SW480 (cell line): Measurements from ENCODE around the gene GRID2.
A peak's percentile ranks its signal among the peaks of the same experiment; 100 is the strongest.

Source experiments
- DNase-seq: peaks from one replicate; pipeline ENCODE4 v3.0.0-alpha.2; 2016; ENCODE audit warnings: low spot score

Gene GRID2

DNA sequence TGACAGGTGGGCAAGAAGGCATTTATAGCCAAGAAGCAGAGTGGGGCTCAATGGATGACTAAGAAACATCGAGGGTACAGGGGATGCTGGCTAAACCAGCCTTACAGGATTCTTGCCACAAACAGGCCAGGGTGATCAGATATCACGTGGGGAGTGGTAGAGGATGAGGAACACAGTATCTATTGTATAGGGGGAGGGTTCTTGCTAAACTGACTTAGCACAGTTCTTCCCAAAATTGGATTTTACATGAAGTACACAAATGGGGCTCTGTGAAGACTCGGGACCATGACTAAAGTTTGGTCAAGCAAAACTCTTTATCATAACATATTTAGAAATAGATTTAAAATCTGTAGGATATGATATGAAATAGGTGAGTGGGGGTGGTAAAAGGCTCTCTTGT is 1380.8 kb downstream of the GRID2 start:
- DNase-seq, result no peak

DNA sequence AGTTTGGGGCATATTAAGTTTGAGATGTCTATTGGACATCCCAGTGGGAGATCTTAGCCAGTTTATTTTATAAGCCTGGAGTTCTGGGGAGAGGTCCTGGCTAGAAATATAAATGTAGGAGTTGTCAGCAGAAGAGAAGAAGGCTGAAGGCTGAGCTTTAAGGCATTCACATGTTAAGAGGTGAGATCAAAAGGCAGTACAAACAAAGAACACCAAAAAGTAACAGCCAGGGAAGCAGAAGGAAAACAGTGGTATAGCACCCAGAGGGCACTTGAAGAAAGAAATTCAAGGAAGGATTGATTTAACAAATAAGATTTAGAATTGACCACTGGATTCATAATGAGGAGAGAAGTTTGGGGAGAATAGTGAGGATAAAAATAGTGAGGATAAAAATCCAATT is 1383.5 kb downstream of the GRID2 start:
- no peak for DNase-seq

DNA sequence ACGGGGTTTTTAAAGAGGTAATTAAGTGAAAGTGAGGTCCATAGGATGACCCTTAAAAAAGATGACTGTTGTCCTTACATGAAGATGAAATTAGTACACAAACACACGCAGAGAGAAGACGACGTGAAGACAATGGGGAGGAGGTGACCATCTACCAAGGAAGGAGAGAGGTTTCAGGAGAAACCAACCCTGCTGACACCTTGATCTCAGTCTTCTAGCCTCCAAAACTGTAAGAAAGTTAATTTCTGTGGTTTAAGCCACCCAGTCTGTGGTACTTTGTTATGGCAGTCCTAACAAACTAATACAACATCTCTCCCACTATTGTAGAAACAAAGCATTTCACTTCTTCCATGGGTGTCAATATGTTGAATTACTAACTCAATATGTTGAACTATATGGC is 1385.2 kb downstream of the GRID2 start:
- no peak for DNase-seq

DNA sequence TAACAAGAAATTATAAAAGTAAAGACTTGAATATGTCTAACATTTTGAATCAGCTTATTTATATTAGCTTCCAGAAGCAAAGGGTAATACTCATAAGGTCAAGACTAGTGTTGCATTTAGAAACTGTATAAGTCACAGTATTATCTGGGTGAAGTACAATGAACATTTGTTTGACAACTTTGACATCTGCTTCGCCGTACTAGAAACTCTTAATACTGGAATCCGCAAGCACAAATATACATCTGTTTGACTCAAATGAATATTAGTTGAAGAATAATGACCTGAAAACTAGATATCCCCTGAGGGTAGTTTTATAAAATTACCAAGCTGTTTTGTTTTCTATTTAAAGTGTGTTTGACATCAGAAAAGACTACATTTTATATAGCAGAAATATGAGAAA is 1389.4 kb downstream of the GRID2 start:
- DNase-seq, result no peak

DNA sequence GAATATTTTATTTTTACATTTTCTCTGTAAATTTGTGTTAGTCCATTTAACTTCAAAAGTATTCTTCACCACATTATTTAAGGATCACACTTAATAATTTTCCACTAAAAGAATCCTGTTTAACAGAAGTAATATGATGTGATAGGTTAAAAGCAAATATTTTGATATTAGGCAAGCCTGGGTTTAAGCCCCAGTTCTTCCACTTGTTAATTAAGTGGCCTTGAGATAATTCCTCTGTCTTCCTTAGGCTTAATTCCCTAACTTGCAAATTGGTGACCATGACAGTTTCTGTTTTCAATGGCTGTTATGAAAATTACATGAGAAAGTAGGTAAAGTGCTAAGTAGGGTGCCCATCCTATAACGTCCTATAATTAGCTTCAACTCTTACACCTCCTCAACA is 1394.9 kb downstream of the GRID2 start:
- DNase-seq, result no peak

DNA sequence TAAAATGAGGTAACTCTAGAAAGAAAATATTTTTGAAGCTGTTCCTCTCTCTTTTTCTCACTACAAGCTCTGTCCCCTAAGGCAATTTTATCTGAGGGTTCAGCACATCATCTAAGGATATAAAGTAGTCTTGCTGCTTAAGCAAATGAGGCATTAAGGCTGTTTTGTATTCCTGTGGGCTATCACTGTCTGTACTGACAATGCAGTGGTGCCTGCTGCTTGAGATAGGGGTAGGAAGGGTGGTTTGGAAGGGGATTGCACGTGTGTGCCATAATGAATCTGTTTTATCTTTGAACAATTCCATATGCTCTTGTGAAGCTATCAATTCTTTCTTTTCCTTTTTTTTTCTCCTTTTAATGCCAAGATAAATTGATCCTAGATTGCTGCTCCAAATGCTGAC is 1396.8 kb downstream of the GRID2 start:
- DNase-seq, result no peak

DNA sequence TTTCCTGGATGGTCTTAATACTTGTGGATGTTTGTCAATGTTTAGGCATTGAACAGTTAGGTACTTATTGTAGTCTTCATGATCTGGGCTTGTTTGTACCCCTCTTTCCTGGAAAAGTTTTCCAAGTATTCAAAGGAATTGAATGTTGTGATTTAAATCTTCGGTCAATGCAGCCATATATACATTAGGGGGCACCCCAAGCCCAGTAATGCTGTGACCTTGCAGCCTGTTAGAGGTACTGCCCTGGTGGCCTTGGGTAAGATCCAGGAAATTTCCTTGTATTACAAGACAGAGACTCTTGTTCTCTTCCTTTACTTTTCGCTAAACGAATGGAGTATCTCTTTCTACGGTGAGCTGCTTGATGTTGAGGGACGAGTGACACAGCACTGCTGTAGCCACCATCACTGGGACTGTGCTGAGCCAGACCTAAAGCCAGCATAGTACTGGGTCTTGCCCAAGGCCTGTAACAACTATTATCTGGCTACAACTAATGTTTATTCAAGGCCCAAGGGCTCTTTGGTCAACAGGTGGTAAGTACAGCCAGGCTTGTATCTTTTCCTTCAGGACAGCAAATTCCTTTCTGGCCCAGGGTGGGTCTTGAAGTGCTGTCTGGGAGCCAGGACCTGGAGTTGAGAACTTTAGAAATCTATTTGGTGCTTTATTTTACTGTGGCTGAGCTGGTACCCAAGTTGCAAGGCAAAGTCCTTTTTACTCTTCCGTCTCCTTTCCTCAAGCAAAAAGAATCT is 1406.5 kb downstream of the GRID2 start:
- no peak for DNase-seq

DNA sequence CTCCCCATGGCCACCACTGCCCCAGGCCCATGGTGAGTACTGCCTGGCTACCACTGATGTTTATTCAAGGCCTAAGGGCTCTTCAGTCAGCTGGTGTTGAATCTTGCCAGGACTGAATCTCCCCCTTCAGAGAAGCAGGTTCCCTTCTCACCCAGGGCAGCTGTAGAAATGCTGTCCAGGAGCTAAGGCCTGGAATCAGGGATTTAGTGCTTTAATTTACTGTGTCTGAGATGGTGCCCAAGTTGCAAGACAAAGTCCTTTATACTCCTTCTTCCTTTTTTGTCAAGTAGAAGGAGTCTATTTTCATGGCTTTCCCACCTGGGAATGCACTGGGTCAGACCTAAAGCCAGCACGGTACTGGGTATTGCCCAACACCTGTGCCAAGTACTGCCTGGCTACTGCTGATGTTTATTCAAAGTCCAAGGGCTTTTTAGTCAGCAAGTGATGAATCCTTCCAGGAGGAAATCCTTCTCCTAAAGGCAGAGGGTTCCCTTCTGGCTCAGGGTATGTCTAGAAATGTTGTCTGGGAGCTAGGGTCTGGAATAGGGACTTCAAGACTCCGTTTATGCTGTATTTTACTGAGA is 1407.2 kb downstream of the GRID2 start:
- DNase-seq, result no peak

DNA sequence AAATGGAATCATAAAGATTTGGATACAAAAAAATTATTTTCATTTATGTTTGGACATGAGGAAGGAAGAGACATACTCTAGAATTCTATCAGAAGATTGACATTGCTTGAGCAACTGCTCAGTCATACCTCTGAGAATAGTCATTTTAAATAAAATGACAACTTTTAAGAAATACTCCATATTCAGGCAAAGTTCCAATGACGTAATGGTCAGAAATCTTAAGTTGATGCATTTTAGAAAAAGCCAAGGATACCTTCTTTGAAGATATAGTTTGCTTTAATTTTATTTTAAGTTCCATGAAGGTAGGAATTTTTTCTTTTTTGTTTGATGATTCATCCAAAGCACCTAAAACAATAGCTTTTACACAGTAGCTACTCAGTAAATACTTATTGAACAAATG is 1414.5 kb downstream of the GRID2 start:
- no peak for DNase-seq

DNA sequence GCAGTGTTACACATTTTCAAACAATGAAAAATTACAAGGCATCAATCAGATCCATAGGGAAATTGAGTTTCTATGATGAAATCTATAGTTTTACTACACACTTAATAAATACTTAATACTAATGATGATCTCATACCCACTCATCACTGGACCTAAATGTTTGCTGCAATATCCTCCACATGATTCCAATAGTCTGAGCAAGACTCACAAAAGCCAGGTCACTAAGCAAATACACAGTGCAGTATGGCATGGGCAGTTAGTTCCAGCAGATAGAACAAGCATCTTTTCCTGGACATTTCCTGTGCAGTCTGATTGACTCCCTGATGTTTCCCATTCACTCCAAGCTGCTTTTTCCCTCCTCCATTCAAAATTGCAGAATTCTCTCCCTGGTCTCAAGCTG is 1415.8 kb downstream of the GRID2 start:
- no peak for DNase-seq

DNA sequence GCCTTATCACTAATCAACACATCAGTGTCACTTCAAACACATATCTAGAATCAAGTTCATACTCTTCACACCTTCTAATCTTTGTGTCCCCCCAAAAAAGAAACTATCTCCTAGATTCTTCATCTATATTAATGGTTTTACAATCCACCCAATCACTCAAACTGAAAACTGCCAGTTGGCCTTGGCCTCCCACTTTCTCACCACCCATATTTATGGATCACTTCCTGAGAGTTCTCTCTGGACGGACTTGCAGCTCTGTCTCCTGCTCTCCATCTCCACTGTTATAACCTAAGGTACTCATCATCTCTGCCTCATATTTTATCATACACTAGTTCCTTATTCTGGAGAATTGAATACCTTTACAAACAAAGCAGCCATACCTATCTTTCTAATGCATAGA is 1418.7 kb downstream of the GRID2 start:
- no peak for DNase-seq

DNA sequence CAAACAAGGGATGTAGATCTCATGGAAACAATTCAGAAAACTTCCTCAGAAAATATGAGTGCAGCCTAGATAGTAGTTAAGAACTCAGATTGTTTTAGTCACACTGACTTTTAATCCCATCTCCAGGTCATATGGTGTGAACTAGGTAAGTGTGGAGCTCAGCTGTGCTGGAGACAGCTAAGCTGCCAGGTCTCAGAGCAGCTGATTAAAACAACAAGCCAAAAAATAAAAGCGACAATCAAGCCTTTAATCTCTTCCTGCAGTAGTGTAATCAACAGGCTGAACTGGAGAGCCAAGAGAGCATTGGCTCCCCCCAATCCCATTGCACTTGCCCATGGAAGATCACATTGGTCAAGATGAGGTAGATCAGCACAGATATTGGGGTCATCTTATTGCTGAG is 1426.5 kb downstream of the GRID2 start:
- DNase-seq, result no peak

DNA sequence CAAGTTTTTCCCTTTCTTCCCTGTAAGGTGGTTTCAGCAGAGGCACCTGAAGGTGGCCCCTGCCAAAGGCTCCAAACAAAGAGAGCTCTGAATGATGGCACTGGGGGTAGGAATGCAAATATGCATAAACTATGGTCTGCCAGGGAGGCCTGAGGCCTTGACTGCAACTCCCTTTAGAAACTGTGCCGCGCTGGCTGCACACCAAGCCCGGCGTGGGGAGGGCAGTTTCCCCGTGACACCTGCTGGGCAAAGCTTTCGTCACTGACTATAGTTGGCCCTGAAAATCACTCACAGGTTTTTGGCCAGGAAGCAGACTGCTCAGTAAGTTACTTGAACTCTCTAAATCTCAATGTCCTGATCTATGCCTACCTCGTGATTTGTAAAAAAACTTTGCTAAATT is 1427.0 kb downstream of the GRID2 start:
- no peak for DNase-seq

DNA sequence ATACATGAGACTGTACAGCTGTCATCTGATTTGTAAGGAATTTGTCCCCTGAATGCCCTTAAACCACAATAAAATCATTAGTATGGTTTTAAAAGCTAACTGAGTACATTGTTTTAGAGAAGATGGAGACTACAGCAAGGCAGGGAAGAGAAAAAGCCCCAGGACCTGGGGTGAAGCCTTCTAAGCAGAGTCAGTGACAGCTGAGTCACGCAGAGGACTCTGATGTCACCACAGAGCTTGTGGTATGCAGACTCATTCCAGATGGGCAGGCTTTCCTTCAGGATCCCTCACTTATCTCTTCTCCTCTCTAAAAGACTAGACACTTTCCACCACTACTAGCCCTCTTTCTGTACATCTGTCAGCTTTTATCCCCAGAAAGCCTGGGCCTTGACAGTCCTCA is 1427.7 kb downstream of the GRID2 start:
- peak; percentile 1 for DNase-seq

DNA sequence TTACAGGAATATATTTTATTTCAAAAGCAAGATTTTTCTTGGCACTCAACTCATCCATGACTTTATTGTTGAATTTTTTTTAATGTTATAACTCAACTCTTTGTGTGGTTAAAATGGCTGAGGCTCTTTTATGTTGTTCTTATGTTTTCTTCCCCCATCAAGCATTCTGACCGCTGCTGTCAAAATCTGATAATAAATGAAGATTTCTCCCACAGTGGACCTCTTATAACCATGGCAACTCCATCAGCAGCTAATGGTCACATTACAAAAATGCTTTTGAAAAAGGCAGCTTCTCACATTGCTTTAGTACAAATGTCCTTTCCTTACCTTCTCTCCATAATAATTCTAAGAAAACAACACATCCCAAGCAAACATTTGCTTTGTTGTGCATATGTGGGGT is 1428.7 kb downstream of the GRID2 start:
- DNase-seq, result no peak

DNA sequence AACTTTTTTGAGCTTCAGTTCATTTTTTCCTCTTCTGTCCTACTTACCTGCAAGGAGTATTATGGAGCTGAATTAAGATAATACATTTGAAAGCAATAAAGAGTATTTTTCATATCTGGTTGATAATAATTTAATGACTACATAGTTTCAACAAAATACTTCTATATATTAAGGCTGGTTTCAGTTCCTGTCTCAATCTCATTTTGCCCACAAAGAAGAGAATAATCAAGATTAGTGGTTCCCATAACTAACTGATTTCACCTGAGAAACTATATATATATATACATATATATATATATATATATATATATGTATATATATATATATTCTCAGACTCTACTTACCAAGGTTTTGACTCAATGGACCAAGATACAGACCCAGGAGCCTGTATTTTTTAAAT is 1437.1 kb downstream of the GRID2 start:
- no peak for DNase-seq

DNA sequence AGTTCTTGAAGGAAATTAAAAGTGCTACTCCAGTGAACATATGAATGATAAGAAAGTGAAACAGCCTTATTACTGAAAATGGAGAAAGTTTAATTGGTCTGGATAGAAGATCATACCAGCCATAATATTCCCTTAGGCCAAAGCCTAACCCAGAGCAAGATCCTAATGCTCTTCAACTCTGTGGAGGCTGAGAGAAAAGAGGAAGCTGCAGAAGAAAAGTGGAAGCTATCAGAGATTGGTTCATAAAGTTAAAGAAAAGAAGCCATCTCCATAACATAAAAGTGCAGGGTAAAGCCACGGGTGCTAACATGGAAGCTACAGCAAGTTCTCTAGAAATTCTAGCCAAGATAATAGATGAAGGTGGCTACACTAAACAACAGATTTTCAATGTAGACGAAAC is 1439.3 kb downstream of the GRID2 start:
- DNase-seq, result no peak

DNA sequence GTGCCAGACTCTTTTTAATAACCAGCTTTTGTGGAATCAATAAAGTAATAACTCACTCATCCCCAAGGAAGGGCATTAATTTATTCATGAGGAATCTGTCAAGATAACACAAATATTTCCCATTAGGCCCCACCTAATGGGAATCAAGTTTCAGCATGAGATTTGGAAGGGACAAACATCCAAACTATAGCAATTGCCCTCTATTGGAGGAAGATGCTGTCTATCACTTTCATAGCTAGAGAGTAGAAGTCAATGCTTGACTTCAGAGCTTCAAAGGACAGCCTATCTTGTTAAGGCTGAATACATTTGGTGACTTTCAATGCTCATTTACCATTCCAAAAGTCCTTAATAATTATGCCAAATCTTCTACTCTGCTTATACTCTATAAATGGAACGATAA is 1439.9 kb downstream of the GRID2 start:
- no peak for DNase-seq

DNA sequence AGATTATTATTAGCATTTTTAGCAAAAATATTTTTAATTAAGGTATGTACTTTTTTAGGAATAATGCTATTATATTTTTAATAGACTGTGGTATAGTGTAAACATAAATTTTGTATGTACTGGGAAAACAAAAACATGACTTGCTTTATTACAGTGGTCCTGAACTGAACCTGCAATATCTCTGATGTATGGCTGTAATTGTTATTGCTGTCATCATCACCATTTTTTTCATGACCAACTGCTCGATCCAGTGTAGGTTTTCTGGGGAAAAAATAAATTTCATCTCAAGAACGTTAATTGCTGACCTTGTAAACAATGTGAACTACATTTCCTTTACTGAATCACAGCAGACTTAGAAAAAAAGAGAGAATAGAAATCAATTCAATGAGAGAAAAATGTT is 1441.2 kb downstream of the GRID2 start:
- DNase-seq, result no peak

DNA sequence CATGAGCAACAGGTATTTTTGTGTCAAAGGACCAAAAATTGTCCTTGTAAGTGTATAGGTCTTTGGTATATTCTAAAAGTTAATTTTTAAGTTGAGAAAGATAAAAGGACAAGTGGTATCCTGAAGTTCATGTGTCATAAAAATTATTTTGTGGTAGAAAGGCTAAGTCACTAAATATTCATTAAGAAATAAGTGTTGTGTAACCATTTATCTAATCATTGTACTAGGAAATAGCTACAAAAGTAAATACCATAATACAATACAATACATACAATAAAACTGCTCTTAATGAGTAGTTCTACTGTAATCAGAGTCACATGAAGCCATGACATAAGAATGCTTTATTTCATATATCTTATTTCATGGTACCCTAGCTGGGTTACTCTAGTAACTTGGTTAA is 1442.3 kb downstream of the GRID2 start:
- no peak for DNase-seq

DNA sequence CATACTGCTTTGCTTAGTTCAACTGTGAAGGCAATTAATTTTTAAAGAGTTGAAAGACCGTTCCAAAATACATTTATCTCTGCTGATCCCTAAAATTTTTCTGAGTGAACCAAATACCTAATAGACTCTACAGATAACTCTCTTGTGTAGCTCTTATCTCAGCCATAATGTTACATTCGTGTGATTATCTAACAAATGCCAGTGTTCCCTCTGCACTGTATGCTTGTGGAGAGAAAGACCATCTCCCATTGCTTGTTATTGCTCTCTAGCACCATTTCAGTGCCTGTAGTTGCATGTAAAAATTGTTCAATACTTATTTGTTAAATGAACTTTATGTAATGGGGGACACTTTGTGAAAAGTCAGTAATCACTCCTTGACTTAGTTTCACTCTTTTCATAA is 1443.5 kb downstream of the GRID2 start:
- DNase-seq, result no peak

DNA sequence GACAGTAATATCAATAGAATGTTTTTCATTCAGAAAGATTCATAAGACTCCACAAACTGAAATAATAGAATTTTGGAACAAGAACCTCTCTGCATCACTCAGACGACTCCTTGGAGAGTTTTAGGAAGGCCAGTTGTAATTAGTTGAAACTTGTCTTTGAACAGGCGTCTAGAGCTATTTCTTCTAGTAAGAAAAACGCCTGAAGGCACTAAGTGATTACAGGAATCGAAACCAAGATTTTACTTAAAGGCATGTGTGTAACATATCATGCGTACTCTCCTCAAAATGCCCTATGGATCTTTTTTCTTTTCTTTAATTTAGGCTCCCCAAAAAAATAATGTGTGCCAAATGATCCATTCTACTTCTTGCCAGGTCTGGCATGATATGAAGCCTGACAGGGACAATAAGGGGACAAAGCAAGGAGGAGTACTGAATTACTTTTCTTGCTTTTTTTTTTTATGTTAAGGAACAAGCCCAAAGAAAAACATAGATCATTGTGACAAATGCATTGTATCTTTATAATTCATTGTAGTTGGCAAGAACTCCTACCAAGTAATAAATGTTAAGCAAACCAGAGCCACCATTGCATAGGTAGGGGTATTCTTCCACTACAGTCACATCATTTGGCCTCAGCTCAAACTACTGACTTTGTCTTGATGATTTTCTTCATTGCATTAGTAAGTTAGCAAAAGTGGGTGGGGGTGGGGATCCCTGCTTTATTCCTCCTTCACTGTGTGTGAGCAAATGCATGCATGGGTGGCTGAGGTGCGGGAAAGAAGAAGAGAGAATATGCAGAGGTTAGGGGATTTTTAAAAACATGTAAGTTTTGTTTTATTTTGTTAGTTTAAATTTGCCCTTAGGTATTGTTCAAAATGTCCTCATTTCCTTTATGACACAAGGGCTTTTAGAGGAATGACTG is 1444.9 kb downstream of the GRID2 start:
- DNase-seq, result no peak

DNA sequence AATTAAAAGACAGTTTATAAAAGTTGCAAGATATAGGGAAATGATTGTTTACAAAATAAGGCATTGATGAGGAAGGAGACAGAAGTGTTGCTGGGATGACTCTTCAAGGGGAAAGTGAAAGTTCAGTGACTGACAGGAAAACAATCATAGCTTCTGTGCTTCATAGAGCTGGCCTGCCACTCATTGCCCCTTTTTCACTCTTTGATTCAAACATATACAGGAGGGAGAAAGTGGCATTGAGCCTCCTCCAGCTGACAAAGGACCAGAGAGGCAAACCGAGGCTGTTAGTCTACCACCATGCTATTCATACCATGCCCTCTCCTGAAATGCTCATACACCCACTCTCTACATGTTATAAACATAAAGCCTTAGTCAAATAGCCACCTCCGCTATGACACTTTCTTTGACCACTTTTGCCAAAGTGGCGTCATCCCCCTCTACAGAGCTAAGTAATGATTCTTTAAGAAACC is 1445.6 kb downstream of the GRID2 start:
- DNase-seq, result no peak
